Fibroblast of peridontal ligament (primary cell): ENCODE results near the gene ARHGEF39.
"Not testable (repeated sequence)": the region's sequence is repeated elsewhere in the genome, so short reads cannot be mapped to it uniquely, and the experiment has no call there.

Source experiments
- DNase-seq: peaks from one replicate; pipeline ENCODE4 v3.0.0-alpha.2; 2010; ENCODE audit errors: extremely low read depth

Gene ARHGEF39

GRCh38 chr9:35650341-35651158 is 14.4 kb downstream of the ARHGEF39 start, which contains the start of gene SIT1:
Gene SIT1, minus strand, starts transcription at chr9:35650931. Its CDS starts 78 bp downstream, at chr9:35650853.
- DNase-seq: no peak

DNA sequence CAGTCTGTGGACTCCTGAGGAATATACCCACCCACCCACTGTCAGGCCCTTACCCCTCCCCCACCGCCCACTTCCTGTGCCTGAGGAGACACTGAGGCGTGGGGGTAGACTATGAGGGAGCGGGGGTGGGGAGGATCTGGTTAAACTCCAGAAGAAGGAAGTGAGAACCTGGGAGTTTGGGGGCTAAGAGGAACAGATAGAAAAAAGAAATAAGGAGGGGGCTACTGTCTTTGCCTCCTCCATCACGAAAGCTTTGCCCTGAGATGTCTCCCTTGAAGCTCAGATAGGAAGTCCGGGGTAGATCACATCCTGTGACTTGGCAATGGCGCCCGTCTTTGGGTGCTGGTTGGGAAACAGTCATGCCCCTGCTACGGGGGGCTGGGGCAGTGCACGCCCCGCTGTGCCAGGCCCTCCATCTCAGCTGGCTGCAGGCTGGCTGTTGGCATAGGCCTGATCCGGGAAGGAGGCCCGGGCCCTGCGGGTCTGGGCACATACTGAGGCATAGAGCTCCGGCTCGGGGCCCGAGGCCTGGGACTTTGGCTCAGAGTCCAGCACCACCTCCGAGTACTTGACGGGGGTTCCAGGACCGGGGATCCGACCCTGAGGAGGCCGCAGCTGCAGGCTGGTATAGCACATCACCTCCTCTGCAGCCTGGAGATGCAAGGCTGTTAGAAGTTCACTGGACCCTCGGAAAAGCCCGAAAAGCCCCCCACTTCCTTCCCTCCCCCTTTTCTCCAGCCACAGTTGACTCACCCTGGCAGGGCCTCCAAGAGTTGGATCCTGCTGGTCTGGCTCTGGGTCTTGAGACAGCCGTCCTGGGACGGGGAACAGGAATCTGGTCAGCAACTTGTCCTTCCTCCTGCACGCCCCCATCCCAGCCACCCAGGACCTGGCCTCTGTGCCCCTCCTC is 15.3 kb downstream of the ARHGEF39 start:
- no peak for DNase-seq

- DNase-seq: peak; percentile 83
These were observed 18.3 kb downstream of the ARHGEF39 start for GRCh38 chr9:35646533-35647265.

DNA sequence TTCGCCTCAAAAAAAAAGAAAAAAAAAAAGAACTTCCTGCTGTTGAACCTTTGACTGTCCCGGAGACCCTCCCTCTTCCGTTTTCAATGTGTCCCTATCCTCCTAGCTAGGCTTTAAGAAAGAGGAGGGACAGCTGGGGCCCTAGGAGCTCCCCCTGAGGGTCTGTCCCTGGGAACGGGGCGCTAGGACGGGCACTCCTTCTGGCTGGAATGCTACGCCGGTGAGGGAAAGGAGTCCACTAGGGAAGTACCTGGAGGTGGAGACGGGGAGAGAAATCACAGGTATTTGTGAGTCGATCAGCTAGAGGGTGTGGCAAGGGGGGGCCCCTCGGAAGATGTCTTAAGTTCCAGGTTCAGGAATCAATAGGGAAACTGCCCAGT is 18.9 kb downstream of the ARHGEF39 start:
- no peak for DNase-seq

- not testable (repeated sequence) for DNase-seq
These were observed 19.3 kb downstream of the ARHGEF39 start for GRCh38 chr9:35645736-35646135.

GRCh38 chr9:35643046-35643445 is 21.9 kb downstream of the ARHGEF39 start:
- no peak for DNase-seq

- not testable (repeated sequence) for DNase-seq
These were observed 23.5 kb downstream of the ARHGEF39 start for GRCh38 chr9:35641478-35641877.

GRCh38 chr9:35640431-35640830 is 24.6 kb downstream of the ARHGEF39 start:
- DNase-seq: not testable (repeated sequence)

- no peak for DNase-seq
These were observed 25.4 kb downstream of the ARHGEF39 start for GRCh38 chr9:35639631-35640030.

DNA sequence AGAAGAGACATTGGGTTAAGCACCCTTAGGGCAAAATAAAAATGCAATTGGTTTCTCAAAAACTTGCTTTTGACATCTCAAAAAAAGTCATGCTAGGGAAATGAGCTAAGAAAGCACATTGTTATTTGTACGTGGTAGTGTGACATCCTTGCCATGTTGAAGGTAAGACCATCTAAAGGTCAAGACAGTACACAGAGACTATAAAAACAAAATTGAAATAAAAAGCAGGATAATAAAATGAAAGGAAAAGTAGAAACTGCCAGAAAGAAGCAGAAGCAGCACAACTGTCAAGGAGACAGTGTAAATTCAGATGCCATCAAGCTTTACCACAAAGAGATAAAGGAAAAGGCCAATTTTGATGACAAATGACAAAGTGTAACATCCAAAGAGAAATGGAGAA is 25.8 kb downstream of the ARHGEF39 start:
- DNase-seq: not testable (repeated sequence)

- DNase-seq: not testable (repeated sequence)
These were observed 26.2 kb downstream of the ARHGEF39 start for GRCh38 chr9:35638751-35639150.

- not testable (repeated sequence) for DNase-seq
These were observed 27.5 kb downstream of the ARHGEF39 start for GRCh38 chr9:35637427-35637955.

- DNase-seq: not testable (repeated sequence)
These were observed 28.1 kb downstream of the ARHGEF39 start for GRCh38 chr9:35636877-35637246.

- DNase-seq: no peak
These were observed 28.7 kb downstream of the ARHGEF39 start for GRCh38 chr9:35636135-35636876.

- DNase-seq: no peak
These were observed 29.3 kb downstream of the ARHGEF39 start for GRCh38 chr9:35635730-35636129.

- no peak for DNase-seq
These were observed 35.4 kb downstream of the ARHGEF39 start for GRCh38 chr9:35629597-35629996.

DNA sequence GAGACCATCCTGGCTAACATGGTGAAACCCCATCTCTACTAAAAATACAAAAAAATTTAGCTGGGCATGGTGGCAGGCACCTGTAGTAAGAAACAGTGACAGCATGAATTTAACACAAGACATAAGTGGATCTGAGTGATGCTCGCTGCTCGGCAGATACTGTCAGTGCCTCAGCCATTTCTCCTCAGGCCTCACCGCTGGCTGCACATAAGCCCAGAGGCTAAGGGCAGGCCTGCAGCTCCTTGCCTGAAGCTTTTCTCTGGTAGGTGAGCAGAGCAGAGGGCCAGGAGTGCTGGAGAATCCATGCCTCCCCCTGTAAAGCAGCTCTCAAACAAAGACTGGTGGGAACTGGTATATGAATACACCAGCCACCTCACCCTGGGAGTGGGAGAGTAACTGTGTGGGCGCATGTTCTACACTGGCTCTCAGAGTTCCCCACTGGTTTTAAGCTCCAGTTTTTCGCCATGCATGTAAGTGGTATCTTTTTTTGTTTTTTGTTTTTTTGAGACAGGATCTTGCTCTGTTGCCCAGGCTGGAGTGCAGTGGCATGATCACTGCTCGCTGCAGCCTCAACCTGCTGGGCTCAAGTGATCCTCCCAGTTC is 36.5 kb downstream of the ARHGEF39 start:
- no peak for DNase-seq

DNA sequence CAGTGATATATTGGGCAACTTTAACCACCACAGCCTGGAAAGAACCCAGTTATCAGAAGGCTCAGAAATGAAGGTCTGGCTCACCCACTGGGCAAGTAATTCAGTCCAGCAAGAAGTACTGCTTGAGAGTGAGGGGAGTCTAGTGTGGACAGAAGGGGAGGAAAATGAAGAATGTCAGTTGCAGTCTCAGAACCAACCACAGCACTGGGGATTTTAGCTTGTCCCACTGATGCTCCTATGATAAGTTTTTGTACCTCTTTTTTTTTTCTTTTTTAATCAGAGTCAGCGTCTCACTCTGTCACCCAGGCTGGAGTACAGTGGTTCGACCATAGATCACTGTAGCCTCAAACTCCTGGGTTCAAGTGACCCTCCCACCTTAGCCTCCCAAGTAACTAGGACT is 37.4 kb downstream of the ARHGEF39 start:
- DNase-seq: no peak

DNA sequence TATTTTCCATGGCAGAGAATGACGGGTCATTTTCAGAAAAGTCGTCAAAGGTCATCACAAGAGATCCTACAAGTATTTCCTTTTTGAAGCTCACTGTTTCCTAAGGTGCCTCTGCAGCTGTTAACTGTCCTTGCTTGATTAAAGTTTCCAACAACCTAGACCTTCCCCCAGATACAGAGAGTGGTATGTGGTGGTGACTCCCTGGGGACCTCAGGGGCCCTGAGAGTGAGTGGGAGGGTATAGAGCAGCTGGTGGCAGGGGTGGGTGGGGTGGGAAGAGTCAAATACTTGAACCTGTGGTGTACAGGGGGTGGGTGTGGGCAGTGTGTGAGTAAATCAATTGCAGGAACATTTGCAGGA is 45.2 kb downstream of the ARHGEF39 start:
- DNase-seq: no peak
